Epithelial cell of proximal tubule (primary cell): Measurements from ENCODE around the gene C5orf46. TPM values are rescaled to one million over a fixed set of nuclear protein-coding genes. Genes with fewer than 3 reads are reported as not detected.

Source experiments
- DNase-seq: peaks from one replicate; pipeline ENCODE4 v3.0.0-alpha.2; 2011; ENCODE audit warnings: low read depth
- H3K4me3 ChIP-seq: 2 replicates; pipeline ENCODE4 v1.5.1; 2011; ENCODE audit warnings: low read depth, mild to moderate bottlenecking, low read length
- total RNA-seq: library from RNA; depleted of rRNA; stranded (reverse); fragments of >200 nt; gene quantifications from 2 replicates; pipeline ENCODE4 v1.2.3, GENCODE V29; 2015
- TF ChIP-seq, protein P1 (sequence below): conservative IDR thresholded peaks from 2 replicates; pipeline ENCODE4 v1.5.1; 2012; ENCODE audit warnings: low read depth, mild to moderate bottlenecking, low read length

C5orf46 gene
- total RNA-seq, 1 donor from 2014 or later, result not detected

- TF ChIP-seq, protein P1, sequence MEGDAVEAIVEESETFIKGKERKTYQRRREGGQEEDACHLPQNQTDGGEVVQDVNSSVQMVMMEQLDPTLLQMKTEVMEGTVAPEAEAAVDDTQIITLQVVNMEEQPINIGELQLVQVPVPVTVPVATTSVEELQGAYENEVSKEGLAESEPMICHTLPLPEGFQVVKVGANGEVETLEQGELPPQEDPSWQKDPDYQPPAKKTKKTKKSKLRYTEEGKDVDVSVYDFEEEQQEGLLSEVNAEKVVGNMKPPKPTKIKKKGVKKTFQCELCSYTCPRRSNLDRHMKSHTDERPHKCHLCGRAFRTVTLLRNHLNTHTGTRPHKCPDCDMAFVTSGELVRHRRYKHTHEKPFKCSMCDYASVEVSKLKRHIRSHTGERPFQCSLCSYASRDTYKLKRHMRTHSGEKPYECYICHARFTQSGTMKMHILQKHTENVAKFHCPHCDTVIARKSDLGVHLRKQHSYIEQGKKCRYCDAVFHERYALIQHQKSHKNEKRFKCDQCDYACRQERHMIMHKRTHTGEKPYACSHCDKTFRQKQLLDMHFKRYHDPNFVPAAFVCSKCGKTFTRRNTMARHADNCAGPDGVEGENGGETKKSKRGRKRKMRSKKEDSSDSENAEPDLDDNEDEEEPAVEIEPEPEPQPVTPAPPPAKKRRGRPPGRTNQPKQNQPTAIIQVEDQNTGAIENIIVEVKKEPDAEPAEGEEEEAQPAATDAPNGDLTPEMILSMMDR, result no peak
- DNase-seq, result no peak
- no peak overlapping the region for H3K4me3 ChIP-seq
These were observed 24.4 kb upstream of the C5orf46 start for GRCh38 chr5:147930769-147931168.

DNA sequence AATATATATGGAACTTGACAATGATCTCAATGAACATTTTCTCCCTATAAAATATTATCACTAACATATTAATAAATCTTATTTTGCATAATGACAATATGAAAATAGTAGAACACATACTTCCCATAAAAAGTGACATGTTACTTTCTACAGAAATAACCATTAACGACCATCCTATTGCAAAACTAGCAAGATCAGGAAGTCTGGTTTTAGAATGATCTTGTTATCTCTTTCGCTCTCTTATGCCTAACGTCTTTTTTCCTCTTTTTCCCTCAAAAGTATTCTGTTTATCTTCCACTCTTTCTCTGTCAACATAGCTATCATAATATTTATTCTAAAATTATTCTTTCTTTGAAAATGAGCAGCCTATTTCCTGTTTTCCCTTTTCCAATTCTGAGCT is 21.6 kb upstream of the C5orf46 start:
- TF ChIP-seq, protein P1, result no peak
- H3K4me3 ChIP-seq, result no peak overlapping the region
- no peak for DNase-seq

DNA sequence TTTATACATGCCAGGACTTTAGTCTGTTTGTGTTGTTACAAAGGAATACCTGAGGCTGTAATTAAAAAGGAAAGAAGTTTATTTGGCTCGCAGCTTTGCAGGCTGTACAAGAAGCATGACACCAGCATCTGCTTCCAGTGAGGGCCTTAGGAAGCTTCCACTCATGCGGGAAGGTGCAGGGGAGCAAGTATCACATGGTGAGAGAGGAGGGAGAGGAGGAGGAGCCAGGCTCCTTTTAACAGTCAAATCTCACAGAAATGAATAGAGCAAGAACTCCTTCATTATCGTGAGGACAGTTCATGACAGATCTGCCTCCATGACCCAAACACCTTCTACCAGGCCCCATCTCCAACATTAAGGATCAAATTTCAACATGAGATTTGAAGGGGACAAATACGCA is 18.7 kb upstream of the C5orf46 start:
- no peak for DNase-seq
- H3K4me3 ChIP-seq, result no peak overlapping the region
- TF ChIP-seq, protein P1, result no peak

DNA sequence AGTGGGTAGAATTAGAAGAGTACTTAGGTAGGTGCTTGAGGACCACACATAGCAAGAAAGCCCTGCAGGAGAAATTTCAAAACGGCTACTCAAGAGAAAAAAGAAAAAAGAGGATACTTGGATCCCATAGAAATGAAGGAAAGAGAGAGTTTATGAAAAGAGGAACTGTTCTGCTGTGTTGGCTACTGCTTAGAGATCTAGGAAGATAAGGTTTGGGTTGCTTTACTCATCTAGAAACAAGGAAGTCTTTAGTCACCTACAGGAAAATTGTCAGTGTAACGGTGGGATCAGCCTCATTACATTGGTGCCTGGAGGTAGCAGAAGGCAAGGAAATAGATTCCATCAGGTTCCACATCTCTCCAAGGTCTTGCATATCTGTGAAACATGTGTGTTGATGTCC is 14.8 kb upstream of the C5orf46 start:
- TF ChIP-seq, protein P1, result no peak
- no peak for DNase-seq
- no peak overlapping the region for H3K4me3 ChIP-seq

DNA sequence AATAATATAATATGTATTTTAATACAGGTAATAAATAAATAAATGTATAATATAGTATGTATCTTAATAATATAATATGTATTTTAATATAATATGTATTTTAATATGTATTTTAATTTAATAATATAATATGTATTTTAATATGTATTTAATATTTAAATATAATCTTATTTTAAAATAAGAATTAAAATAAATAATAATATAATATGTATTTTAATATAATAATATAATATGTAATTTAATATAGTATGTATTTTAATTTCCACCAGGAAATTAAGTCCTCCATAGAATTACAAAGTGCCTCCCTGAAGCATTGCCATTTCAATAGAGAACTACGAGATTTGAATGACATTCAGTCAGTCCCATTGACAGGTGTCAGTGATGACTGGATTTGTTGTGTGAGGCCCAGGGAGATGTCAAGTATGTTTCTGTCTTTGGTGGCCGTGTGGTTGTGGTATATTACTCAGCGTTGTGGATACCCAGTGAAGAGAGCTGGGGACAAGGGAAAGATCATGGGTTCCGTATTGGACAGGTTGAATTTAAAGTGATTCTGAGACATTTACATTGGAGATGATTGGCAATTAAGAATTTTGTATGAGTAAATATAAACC is 14.2 kb upstream of the C5orf46 start:
- no peak for DNase-seq
- TF ChIP-seq, protein P1, result no peak
- no peak overlapping the region for H3K4me3 ChIP-seq

- TF ChIP-seq, protein P1, result no peak
- H3K4me3 ChIP-seq, result no peak overlapping the region
- no peak for DNase-seq
These were observed 12.6 kb upstream of the C5orf46 start for GRCh38 chr5:147918899-147919298.

- DNase-seq, result no peak
- no peak overlapping the region for H3K4me3 ChIP-seq
These were observed 11.9 kb upstream of the C5orf46 start for GRCh38 chr5:147918101-147918685.

More at GRCh38 chr5:147918101-147918685, 11.9 kb upstream of the C5orf46 start:
- TF ChIP-seq, protein P1, result no peak
